ENCODE results near the gene MAGEB17. TPM values are rescaled to one million over a fixed set of nuclear protein-coding genes. Genes with fewer than 3 reads are reported as not detected.

MAGEB17 gene
- total RNA-seq, 1 donor: not detected

- no peak for TF ChIP-seq CTCF (IDR thresholded peaks at IDR 0.05; ENCODE audit: extremely low read depth, low read depth, low read length)
- H3K27me3 ChIP-seq (ENCODE audit: insufficient read depth, low read length): peaks cover 5% of the 10 kb centered on the region
- H3K4me2 ChIP-seq (ENCODE audit: insufficient read depth, low read length): no peak overlapping the region
These were observed 37.3 kb downstream of the MAGEB17 start for GRCh38 chrX:16204538-16204937.

DNA sequence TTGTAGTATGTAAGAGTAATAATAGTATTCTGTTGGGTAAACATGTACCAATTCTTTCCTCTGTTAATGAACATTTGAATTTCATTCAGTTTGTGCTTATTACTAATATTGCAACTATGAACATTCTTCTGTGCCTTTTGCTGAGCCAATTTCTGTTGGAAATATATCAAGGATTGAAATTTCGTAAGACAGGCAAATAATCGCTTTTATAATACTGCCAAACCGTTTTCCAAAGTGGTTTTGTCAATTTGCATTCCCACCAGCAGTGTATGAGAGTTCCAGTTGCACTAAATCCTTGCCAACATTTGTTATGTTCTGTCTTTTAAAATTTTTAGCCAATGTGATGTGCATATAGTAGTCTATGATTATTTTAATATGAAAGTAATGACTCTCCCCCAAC lies 38.6 kb downstream of the MAGEB17 start:
- H3K36me3 ChIP-seq (ENCODE audit: insufficient read depth, low read length): no peaks in the 10 kb centered on the region
- no peak for TF ChIP-seq CTCF (IDR thresholded peaks at IDR 0.05; ENCODE audit: extremely low read depth, low read depth, low read length)
- no peaks in the 10 kb centered on the region for H4K20me1 ChIP-seq (ENCODE audit: insufficient read depth, low read length)
- H3K9me3 ChIP-seq (ENCODE audit: low read depth, low read length): no peaks in the 10 kb centered on the region
- no peak overlapping the region for H3K4me3 ChIP-seq (ENCODE audit: insufficient read depth, low read length)
- H3K27me3 ChIP-seq (ENCODE audit: insufficient read depth, low read length): peaks cover 4% of the 10 kb centered on the region
- no peaks in the 10 kb centered on the region for H3K4me1 ChIP-seq (ENCODE audit: insufficient read depth, low read length)
- H2AFZ ChIP-seq (ENCODE audit: low read length): no peak overlapping the region
- H3K4me2 ChIP-seq (ENCODE audit: insufficient read depth, low read length): no peak overlapping the region
- no peaks in the 10 kb centered on the region for H3K79me2 ChIP-seq (ENCODE audit: insufficient read depth, low read length)
- no peak overlapping the region for H3K27ac ChIP-seq (ENCODE audit: low read depth, low read length)
- DNase-seq (ENCODE audit: insufficient read length, low spot score, missing footprints): peak; percentile 11

More at GRCh38 chrX:16204538-16204937, 37.3 kb downstream of the MAGEB17 start:
- Histone ChIP-seq H2AFZ (ENCODE audit: low read length) (no peak overlapping the region), H3K4me3 (ENCODE audit: insufficient read depth, low read length) (no peak overlapping the region), H3K36me3 (ENCODE audit: insufficient read depth, low read length) (no peaks in the 10 kb centered on the region), H3K79me2 (ENCODE audit: insufficient read depth, low read length) (no peaks in the 10 kb centered on the region), H3K4me1 (ENCODE audit: insufficient read depth, low read length) (no peaks in the 10 kb centered on the region), H3K27ac (ENCODE audit: low read depth, low read length) (no peak overlapping the region), H4K20me1 (ENCODE audit: insufficient read depth, low read length) (no peaks in the 10 kb centered on the region), H3K9me3 (ENCODE audit: low read depth, low read length) (no peaks in the 10 kb centered on the region)
- DNase-seq (ENCODE audit: insufficient read length, low spot score, missing footprints): no peak

- no peaks in the 10 kb centered on the region for H4K20me1 ChIP-seq (ENCODE audit: insufficient read depth, low read length)
- peaks cover 4% of the 10 kb centered on the region for H3K27me3 ChIP-seq (ENCODE audit: insufficient read depth, low read length)
- no peak for TF ChIP-seq CTCF (IDR thresholded peaks at IDR 0.05; ENCODE audit: extremely low read depth, low read depth, low read length)
- no peaks in the 10 kb centered on the region for H3K9me3 ChIP-seq (ENCODE audit: low read depth, low read length)
- no peak overlapping the region for H3K4me3 ChIP-seq (ENCODE audit: insufficient read depth, low read length)
- no peaks in the 10 kb centered on the region for H3K79me2 ChIP-seq (ENCODE audit: insufficient read depth, low read length)
- DNase-seq (ENCODE audit: insufficient read length, low spot score, missing footprints): no peak
- H3K36me3 ChIP-seq (ENCODE audit: insufficient read depth, low read length): no peaks in the 10 kb centered on the region
- H3K4me1 ChIP-seq (ENCODE audit: insufficient read depth, low read length): no peaks in the 10 kb centered on the region
- H3K4me2 ChIP-seq (ENCODE audit: insufficient read depth, low read length): no peak overlapping the region
- no peak overlapping the region for H2AFZ ChIP-seq (ENCODE audit: low read length)
- no peak overlapping the region for H3K27ac ChIP-seq (ENCODE audit: low read depth, low read length)
These were observed 40.4 kb downstream of the MAGEB17 start for GRCh38 chrX:16207634-16208033.

- no peaks in the 10 kb centered on the region for H3K9me3 ChIP-seq (ENCODE audit: low read depth, low read length)
- H3K4me3 ChIP-seq (ENCODE audit: insufficient read depth, low read length): no peak overlapping the region
- no peak overlapping the region for H3K27ac ChIP-seq (ENCODE audit: low read depth, low read length)
- no peak overlapping the region for H3K4me2 ChIP-seq (ENCODE audit: insufficient read depth, low read length)
- no peaks in the 10 kb centered on the region for H4K20me1 ChIP-seq (ENCODE audit: insufficient read depth, low read length)
- no peak overlapping the region for H2AFZ ChIP-seq (ENCODE audit: low read length)
- no peaks in the 10 kb centered on the region for H3K79me2 ChIP-seq (ENCODE audit: insufficient read depth, low read length)
- DNase-seq (ENCODE audit: insufficient read length, low spot score, missing footprints): no peak
- H3K4me1 ChIP-seq (ENCODE audit: insufficient read depth, low read length): no peaks in the 10 kb centered on the region
- peaks cover 4% of the 10 kb centered on the region for H3K27me3 ChIP-seq (ENCODE audit: insufficient read depth, low read length)
- H3K36me3 ChIP-seq (ENCODE audit: insufficient read depth, low read length): no peaks in the 10 kb centered on the region
- no peak for TF ChIP-seq CTCF (IDR thresholded peaks at IDR 0.05; ENCODE audit: extremely low read depth, low read depth, low read length)
These were observed 41.3 kb downstream of the MAGEB17 start for GRCh38 chrX:16208601-16209000.

Measured in osteoblast (primary cell).